COR-L47 (cell line): ENCODE measurements around the gene RAE1.

Experiments
- DNase-seq: peaks from one replicate; lab custom pipeline; 2025; lab: John Stamatoyannopoulos, UW

Gene RAE1

GRCh38 chr20:57400231-57400701 is 49.2 kb downstream of the RAE1 start:
- no peak for DNase-seq

GRCh38 chr20:57400821-57401564 is 49.9 kb downstream of the RAE1 start:
- DNase-seq, result no peak

GRCh38 chr20:57401565-57401918 is 50.5 kb downstream of the RAE1 start:
- no peak for DNase-seq

GRCh38 chr20:57402206-57403125 is 51.4 kb downstream of the RAE1 start:
- no peak for DNase-seq

- DNase-seq, result no peak
Observed at GRCh38 chr20:57403216-57403615, 52.2 kb downstream of the RAE1 start.

- no peak for DNase-seq
Observed at GRCh38 chr20:57404006-57404405, 53.0 kb downstream of the RAE1 start.

- no peak for DNase-seq
Observed at GRCh38 chr20:57404419-57405072, 53.5 kb downstream of the RAE1 start.

GRCh38 chr20:57405236-57406016 is 54.4 kb downstream of the RAE1 start:
- DNase-seq, result no peak

GRCh38 chr20:57407541-57407956 is 56.5 kb downstream of the RAE1 start:
- no peak for DNase-seq

GRCh38 chr20:57408131-57408530 is 57.1 kb downstream of the RAE1 start:
- no peak for DNase-seq

GRCh38 chr20:57408536-57409233 is 57.6 kb downstream of the RAE1 start:
- DNase-seq, result no peak

GRCh38 chr20:57409316-57409671 is 58.2 kb downstream of the RAE1 start:
- no peak for DNase-seq

- no peak for DNase-seq
Observed at GRCh38 chr20:57409672-57410397, 58.8 kb downstream of the RAE1 start.

GRCh38 chr20:57410398-57410920 is 59.4 kb downstream of the RAE1 start:
- DNase-seq, result no peak

- no peak for DNase-seq
Observed at GRCh38 chr20:57410924-57411323, 59.9 kb downstream of the RAE1 start.

- DNase-seq, result no peak
Observed at GRCh38 chr20:57411406-57412283, 60.6 kb downstream of the RAE1 start.

- no peak for DNase-seq
Observed at GRCh38 chr20:57412347-57413029, 61.4 kb downstream of the RAE1 start.

- no peak for DNase-seq
Observed at GRCh38 chr20:57413986-57414385, 62.9 kb downstream of the RAE1 start.
